ENCODE data around the gene WNT7A.

The WNT7A gene

GRCh38 chr3:13815088-13815683 is 64.7 kb downstream of the WNT7A start:
- no peak overlapping the region for H3K4me3 ChIP-seq (ENCODE audit: low read depth, low read length)
- in situ Hi-C loops (cut with HindIII; ENCODE audit: low sequenced_read_pairs): no loop called here
- TF ChIP-seq CTCF (IDR thresholded peaks at IDR 0.05; ENCODE audit: low read depth, low read length): no peak
- no peak for DNase-seq (ENCODE audit: low read depth, low spot score)

GRCh38 chr3:13812034-13812471 is 67.8 kb downstream of the WNT7A start:
- TF ChIP-seq CTCF (IDR thresholded peaks at IDR 0.05; ENCODE audit: low read depth, low read length): no peak
- in situ Hi-C loops (cut with HindIII; ENCODE audit: low sequenced_read_pairs): no loop called here
- DNase-seq (ENCODE audit: low read depth, low spot score): no peak

GRCh38 chr3:13811614-13812013 is 68.3 kb downstream of the WNT7A start:
- in situ Hi-C loops (cut with HindIII; ENCODE audit: low sequenced_read_pairs): no loop called here
- no peak overlapping the region for H3K4me3 ChIP-seq (ENCODE audit: low read depth, low read length)
- TF ChIP-seq CTCF (IDR thresholded peaks at IDR 0.05; ENCODE audit: low read depth, low read length): no peak
- DNase-seq (ENCODE audit: low read depth, low spot score): no peak

More at GRCh38 chr3:13812034-13812471, 67.8 kb downstream of the WNT7A start:
- no peak overlapping the region for H3K4me3 ChIP-seq (ENCODE audit: low read depth, low read length)

- H3K4me3 ChIP-seq (ENCODE audit: low read depth, low read length): no peak overlapping the region
- in situ Hi-C loops (cut with HindIII; ENCODE audit: low sequenced_read_pairs): no loop called here
- TF ChIP-seq CTCF (IDR thresholded peaks at IDR 0.05; ENCODE audit: low read depth, low read length): no peak
- DNase-seq (ENCODE audit: low read depth, low spot score): no peak
These were observed 71.3 kb downstream of the WNT7A start for GRCh38 chr3:13808550-13808949.

- no peak overlapping the region for H3K4me3 ChIP-seq (ENCODE audit: low read depth, low read length)
- in situ Hi-C loops (cut with HindIII; ENCODE audit: low sequenced_read_pairs): no loop called here
- no peak for TF ChIP-seq CTCF (IDR thresholded peaks at IDR 0.05; ENCODE audit: low read depth, low read length)
- no peak for DNase-seq (ENCODE audit: low read depth, low spot score)
These were observed 78.3 kb downstream of the WNT7A start for GRCh38 chr3:13801361-13802204.

GRCh38 chr3:13800064-13800463 is 79.8 kb downstream of the WNT7A start:
- no peak for TF ChIP-seq CTCF (IDR thresholded peaks at IDR 0.05; ENCODE audit: low read depth, low read length)
- DNase-seq (ENCODE audit: low read depth, low spot score): no peak
- in situ Hi-C loops (cut with HindIII; ENCODE audit: low sequenced_read_pairs): no loop called here
- H3K4me3 ChIP-seq (ENCODE audit: low read depth, low read length): no peak overlapping the region
